K562 (cell line): ENCODE measurements around the gene KLK2. TPM values are rescaled to one million over a fixed set of nuclear protein-coding genes. Genes with fewer than 3 reads are reported as not detected.
A peak's percentile ranks its signal among the peaks of the same experiment; 100 is the strongest.

Source experiments
- CREB1 ChIP-seq, 2 experiments: sonication (generic) in 1 of 2; formaldehyde crosslinking in 1 of 2; IDR thresholded peaks; 2 replicates each; pipeline versions ENCODE4 v1.6.1 to v1.8.0; 2012 to 2022; ENCODE audit warnings: inconsistent platforms in 1 of 2, mild to moderate bottlenecking in 1 of 2, missing genetic modification reagents in 1 of 2, moderate library complexity in 1 of 2
- ETV1 ChIP-seq: fragments of 450-650 bp; conservative IDR thresholded peaks from 2 replicates; pipeline ENCODE4 v1.6.1; 2016; ENCODE audit warnings: missing genetic modification characterization, control low read depth, low read depth, missing compliant biosample characterization
- HDAC1 ChIP-seq, 2 experiments: fragments of 450-650 bp; IDR thresholded peaks; 2 replicates each; pipeline ENCODE4 v1.6.1; 2016 to 2017; ENCODE audit warnings: inconsistent platforms in 1 of 2, mild to moderate bottlenecking in 1 of 2, moderate library complexity in 1 of 2
- MGA ChIP-seq: fragments of 450-650 bp; IDR thresholded peaks from 2 replicates; pipeline ENCODE4 v1.6.1; 2016; ENCODE audit warnings: mild to moderate bottlenecking, moderate library complexity
- RBM17 ChIP-seq: fragments of 200-400 bp; formaldehyde crosslinking; IDR thresholded peaks from 2 replicates; pipeline ENCODE4 v1.6.1; 2017; ENCODE audit warnings: low read depth, mild to moderate bottlenecking, low read length, borderline replicate concordance
- ZNF511 ChIP-seq: sonication (generic); formaldehyde crosslinking; IDR thresholded peaks from 2 replicates; pipeline ENCODE4 v1.8.0; 2022; ENCODE audit warnings: mild to moderate bottlenecking, missing genetic modification reagents
- ZNF561 ChIP-seq: fragments of 450-650 bp; formaldehyde crosslinking; conservative IDR thresholded peaks from 2 replicates; pipeline ENCODE4 v1.4.0; 2020; ENCODE audit warnings: mild to moderate bottlenecking, moderate library complexity
- ZNF586 ChIP-seq: fragments of 450-650 bp; formaldehyde crosslinking; conservative IDR thresholded peaks from 2 replicates; pipeline ENCODE4 v1.4.0; 2020; ENCODE audit warnings: mild to moderate bottlenecking, moderate library complexity
- ZNF592 ChIP-seq: fragments of 450-650 bp; IDR thresholded peaks from 2 replicates; pipeline ENCODE4 v1.6.1; 2017; ENCODE audit warnings: antibody characterized with exemption, mild to moderate bottlenecking
- ZNF766 ChIP-seq: fragments of 200-800 bp; sonication (Bioruptor generic); conservative IDR thresholded peaks from 2 replicates; pipeline ENCODE4 v1.6.1; 2016; ENCODE audit warnings: missing genetic modification characterization, missing compliant biosample characterization
- polyA plus RNA-seq, 8 experiments: library from polyadenylated mRNA; depleted of rRNA in 4 of 8; stranded (reverse) in 5 of 8; unstranded in 3 of 8; fragments of >200 nt; fragmentation: Nextera tagmentation in 2 of 8; fragmentation: Illumina TruSeq in 1 of 8; extraction: Ambion mirVana in 2 of 8; extraction: Trizol in 1 of 8; gene quantifications; 2 replicates each; pipeline versions ENCODE4 v1.2.1 to v1.2.3, GENCODE V29; 2011 to 2014; ENCODE audit warnings: inconsistent platforms in 1 of 8, missing spikeins in 1 of 8
- total RNA-seq, 7 experiments: library from RNA; depleted of rRNA in 6 of 7; stranded (reverse); fragments of >200 nt in 6 of 7; fragmentation: Illumina TruSeq in 2 of 7; extraction: Trizol in 2 of 7; gene quantifications; 2 replicates each; pipeline versions ENCODE4 v1.2.1 to v1.2.3, GENCODE V29; 2011 to 2021; ENCODE audit warnings: low replicate concordance in 1 of 7

The KLK2 gene
- total and polyA plus RNA-seq, 9 of the 15 experiments (the other 6 are each of a cell fraction or from before 2014, with no cell fraction given) = 0.11 to 0.47 (median 0.23) TPM; not detected in 1

DNA sequence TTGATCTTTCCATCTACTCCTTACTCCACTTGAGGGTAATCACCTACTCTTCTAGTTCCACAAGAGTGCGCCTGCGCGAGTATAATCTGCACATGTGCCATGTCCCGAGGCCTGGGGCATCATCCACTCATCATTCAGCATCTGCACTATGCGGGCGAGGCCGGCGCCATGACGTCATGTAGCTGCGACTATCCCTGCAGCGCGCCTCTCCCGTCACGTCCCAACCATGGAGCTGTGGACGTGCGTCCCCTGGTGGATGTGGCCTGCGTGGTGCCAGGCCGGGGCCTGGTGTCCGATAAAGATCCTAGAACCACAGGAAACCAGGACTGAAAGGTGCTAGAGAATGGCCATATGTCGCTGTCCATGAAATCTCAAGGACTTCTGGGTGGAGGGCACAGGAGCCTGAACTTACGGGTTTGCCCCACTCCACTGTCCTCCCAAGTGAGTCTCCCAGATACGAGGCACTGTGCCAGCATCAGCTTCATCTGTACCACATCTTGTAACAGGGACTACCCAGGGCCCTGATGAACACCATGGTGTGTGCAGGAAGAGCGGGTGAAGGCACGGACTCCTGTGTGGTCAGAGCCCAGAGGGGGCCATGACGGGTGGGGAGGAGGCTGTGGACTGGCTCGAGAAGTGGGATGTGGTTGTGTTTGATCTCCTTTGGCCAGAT, 2.7 kb upstream of the KLK2 start (continued):
- TF ChIP-seq MGA = peak; percentile 92
- TF ChIP-seq ZNF766 = peak; percentile 96
- TF ChIP-seq ZNF561 (CRISPR knock-in tag) = no peak
- peak; percentile 79 for TF ChIP-seq ETV1
- 0 out of 2 replicates have a peak, but pooled peaks have one; percentile 37 for TF ChIP-seq ZNF592
- peak; percentile 99 for TF ChIP-seq CREB1 (IDR thresholded peaks at IDR 0.05)
- TF ChIP-seq CREB1 (CRISPR knock-in tag; IDR thresholded peaks at IDR 0.05) = peak; percentile 100
- TF ChIP-seq HDAC1 (IDR thresholded peaks at IDR 0.05) = 0 out of 4 replicates have a peak, but pooled peaks of 1 of the 2 experiments have one; percentile 34
- TF ChIP-seq RBM17 = no peak
- peak; percentile 79 for TF ChIP-seq ZNF511 (CRISPR knock-in tag)
- TF ChIP-seq ZNF586 = no peak
